ENCODE data around the gene FAHD1. TPM values are rescaled to one million over a fixed set of nuclear protein-coding genes. Genes with fewer than 3 reads are reported as not detected.
A peak's percentile ranks its signal among the peaks of the same experiment; 100 is the strongest.

FAHD1 gene
- total and polyA plus RNA-seq, 9 of the 15 experiments (the other 6 are each of a cell fraction or from before 2014, with no cell fraction given), result 2.2 to 20.9 (median 10.7) TPM

GRCh38 chr16:1781758-1782407 is 45.1 kb upstream of the FAHD1 start (continued):
- TF ChIP-seq, protein P1, sequence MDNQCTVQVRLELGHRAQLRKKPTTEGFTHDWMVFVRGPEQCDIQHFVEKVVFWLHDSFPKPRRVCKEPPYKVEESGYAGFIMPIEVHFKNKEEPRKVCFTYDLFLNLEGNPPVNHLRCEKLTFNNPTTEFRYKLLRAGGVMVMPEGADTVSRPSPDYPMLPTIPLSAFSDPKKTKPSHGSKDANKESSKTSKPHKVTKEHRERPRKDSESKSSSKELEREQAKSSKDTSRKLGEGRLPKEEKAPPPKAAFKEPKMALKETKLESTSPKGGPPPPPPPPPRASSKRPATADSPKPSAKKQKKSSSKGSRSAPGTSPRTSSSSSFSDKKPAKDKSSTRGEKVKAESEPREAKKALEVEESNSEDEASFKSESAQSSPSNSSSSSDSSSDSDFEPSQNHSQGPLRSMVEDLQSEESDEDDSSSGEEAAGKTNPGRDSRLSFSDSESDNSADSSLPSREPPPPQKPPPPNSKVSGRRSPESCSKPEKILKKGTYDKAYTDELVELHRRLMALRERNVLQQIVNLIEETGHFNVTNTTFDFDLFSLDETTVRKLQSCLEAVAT (IDR thresholded peaks at IDR 0.05), result no peak
- TF ChIP-seq RUNX1 (IDR thresholded peaks at IDR 0.05; ENCODE audit: low read depth), result no peak
- TF ChIP-seq SREBF1 (IDR thresholded peaks at IDR 0.05; ENCODE audit: borderline replicate concordance, low read depth, low read length), result no peak
- TF ChIP-seq ETV5 (CRISPR knock-in tag; IDR thresholded peaks at IDR 0.05; ENCODE audit: low read depth), result no peak; the same call in 1 of the 2 replicates
- TF ChIP-seq SIX5 (IDR thresholded peaks at IDR 0.05; ENCODE audit: borderline replicate concordance in 1 of 2, insufficient read depth in 1 of 2, low read depth in 1 of 2, low read length in 2 of 2), result no peak
- no peak for TF ChIP-seq SLC30A9 (CRISPR knock-in tag; IDR thresholded peaks at IDR 0.05)
- TF ChIP-seq, protein P2, sequence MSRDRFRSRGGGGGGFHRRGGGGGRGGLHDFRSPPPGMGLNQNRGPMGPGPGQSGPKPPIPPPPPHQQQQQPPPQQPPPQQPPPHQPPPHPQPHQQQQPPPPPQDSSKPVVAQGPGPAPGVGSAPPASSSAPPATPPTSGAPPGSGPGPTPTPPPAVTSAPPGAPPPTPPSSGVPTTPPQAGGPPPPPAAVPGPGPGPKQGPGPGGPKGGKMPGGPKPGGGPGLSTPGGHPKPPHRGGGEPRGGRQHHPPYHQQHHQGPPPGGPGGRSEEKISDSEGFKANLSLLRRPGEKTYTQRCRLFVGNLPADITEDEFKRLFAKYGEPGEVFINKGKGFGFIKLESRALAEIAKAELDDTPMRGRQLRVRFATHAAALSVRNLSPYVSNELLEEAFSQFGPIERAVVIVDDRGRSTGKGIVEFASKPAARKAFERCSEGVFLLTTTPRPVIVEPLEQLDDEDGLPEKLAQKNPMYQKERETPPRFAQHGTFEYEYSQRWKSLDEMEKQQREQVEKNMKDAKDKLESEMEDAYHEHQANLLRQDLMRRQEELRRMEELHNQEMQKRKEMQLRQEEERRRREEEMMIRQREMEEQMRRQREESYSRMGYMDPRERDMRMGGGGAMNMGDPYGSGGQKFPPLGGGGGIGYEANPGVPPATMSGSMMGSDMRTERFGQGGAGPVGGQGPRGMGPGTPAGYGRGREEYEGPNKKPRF (IDR thresholded peaks at IDR 0.05; ENCODE audit: low read depth, low read length), result no peak
- TF ChIP-seq GTF2F1 (IDR thresholded peaks at IDR 0.05; ENCODE audit: low read depth, low read length), result no peak
- TF ChIP-seq FOS (IDR thresholded peaks at IDR 0.05; ENCODE audit: extremely low read depth, insufficient read length), result no peak
- no peak for TF ChIP-seq CC2D1A (IDR thresholded peaks at IDR 0.05)
- TF ChIP-seq GABPB2 (CRISPR knock-in tag; conservative IDR thresholded peaks at IDR 0.05), result no peak
- no peak for TF ChIP-seq ZNF668 (CRISPR knock-in tag; IDR thresholded peaks at IDR 0.05)
- no peak for TF ChIP-seq ZNF699 (CRISPR knock-in tag; IDR thresholded peaks at IDR 0.05; ENCODE audit: insufficient replicate concordance)
- no peak for TF ChIP-seq MAZ (CRISPR knock-in tag; conservative IDR thresholded peaks at IDR 0.05 in 1 of 2, IDR thresholded peaks at IDR 0.05 in 1 of 2)
- TF ChIP-seq CREB3L1 (IDR thresholded peaks at IDR 0.05; ENCODE audit: borderline replicate concordance, low read depth), result no peak
- no peak for TF ChIP-seq DDX20 (tag; IDR thresholded peaks at IDR 0.05; ENCODE audit: low read depth)
- peak; percentile 39; the same call in 1 of the 2 replicates for TF ChIP-seq SUPT5H (IDR thresholded peaks at IDR 0.05)
- no peak for TF ChIP-seq NR1H2 (CRISPR knock-in tag; IDR thresholded peaks at IDR 0.05)
- no peak for TF ChIP-seq FOXM1 (IDR thresholded peaks at IDR 0.05; ENCODE audit: low read depth)
- TF ChIP-seq FOXM1 (CRISPR knock-in tag; IDR thresholded peaks at IDR 0.05; ENCODE audit: low read depth), result no peak
- no peak for TF ChIP-seq MCM5 (IDR thresholded peaks at IDR 0.05; ENCODE audit: low read depth)
- no peak for TF ChIP-seq BCOR (IDR thresholded peaks at IDR 0.05)
- TF ChIP-seq XRCC4 (IDR thresholded peaks at IDR 0.05; ENCODE audit: extremely low read depth, insufficient read depth, insufficient read length), result no peak
- TF ChIP-seq GATA2 (CRISPR knock-in tag; IDR thresholded peaks at IDR 0.05), result no peak
- no peak for TF ChIP-seq PREB (CRISPR knock-in tag; IDR thresholded peaks at IDR 0.05)

Measured in K562 (cell line).